HG03558 (cell line): Measurements from ENCODE around the gene LGALSL.

Experiments
- ATAC-seq: cut with Tn5 transposase; IDR thresholded peaks from one replicate; pipeline ENCODE4 v1.9.1; 2021; ENCODE audit warnings: moderate number of reproducible peaks; ENCODE audit not compliant: unreplicated experiment; ENCODE audit errors: extremely low read depth

The LGALSL gene

DNA sequence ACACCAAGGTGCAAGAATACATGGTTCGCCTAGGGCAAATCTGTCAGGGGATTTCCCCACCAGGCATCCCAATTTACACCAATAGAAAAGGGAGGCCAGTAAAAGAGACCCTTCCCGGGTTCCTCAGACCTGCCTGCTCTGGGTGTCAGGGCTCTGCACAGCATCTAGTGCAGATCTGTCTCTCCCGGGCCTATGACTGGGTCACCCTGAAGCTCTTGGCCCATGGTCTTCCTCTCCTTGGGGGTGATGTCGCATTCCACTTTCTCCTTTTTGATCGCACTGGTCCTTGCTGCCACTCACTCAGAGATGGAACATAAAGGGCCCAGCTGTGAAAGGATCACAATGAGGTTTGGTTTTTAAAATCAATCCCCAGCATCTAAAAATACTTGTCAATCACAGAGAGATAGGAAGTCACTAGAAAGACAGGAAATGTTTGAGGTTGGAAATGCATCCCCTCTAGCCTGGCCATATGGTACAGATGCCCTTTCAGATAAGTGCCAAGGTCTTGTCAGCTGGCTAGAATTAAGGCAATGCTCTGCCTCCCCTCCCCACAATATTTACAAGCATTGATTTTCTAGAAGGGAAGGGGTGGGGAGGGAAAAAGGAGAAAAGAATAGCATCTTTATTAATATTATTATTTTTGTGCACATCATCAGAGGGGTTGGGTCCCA, 35.3 kb downstream of the LGALSL start:
- no peak for ATAC-seq

DNA sequence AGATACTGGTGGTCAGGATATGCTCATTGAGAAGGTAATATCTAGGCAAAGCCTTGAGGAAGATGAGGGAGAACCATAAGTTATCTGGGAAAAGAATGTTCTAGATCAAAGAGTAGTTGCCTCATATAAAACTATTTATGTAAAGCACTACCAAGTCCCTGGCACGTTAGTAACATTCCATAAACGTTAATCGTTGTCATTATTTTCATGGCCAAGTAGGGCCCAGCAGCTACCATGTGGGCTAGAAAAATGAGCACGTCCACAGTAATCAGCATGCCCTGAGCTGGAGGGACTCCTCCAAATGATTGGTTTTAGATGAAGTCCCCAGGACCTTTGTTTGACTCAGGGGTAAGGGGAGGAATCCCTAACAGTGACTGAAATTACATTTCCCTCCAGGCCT, 37.5 kb downstream of the LGALSL start:
- no peak for ATAC-seq

GRCh38 chr2:64492272-64492671, 38.3 kb downstream of the LGALSL start:
- ATAC-seq = no peak

DNA sequence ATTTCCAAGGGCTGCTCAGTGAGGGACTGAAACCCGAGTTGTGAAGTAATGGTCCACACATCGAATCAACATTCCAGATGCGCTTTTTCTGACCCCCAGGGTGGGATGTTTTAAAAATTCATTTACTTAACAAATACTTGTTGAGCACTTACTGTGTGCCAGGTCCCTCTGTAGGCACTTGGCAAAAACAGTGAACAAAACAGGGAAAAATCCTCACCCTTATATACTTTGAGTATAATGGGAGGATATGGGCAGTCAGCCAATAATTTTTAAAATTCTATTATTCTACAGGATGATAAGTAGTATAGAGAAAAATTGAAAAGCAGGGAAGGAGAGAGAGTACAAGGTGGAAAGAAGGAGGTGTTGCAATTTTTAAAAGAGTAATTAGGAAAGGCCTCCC, 38.9 kb downstream of the LGALSL start:
- no peak for ATAC-seq

DNA sequence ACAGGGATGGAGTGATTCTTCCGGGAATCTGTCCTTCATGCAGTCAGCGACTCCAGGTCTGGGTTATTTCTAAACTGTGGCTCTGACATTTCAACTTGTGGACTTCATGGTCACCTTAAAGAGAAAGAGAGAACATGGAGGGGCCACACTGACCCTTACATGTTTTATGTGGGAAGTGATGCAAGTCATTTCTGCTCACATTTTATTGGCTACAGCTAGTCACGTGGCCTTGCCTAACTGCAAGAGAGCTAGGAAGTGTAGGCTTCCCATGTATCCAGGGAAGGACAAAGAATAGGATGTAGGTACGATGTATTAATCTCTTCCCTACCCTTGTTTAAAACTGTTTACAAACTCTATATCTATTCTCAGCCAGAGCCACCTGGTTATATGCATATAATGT, 39.8 kb downstream of the LGALSL start:
- ATAC-seq = no peak

GRCh38 chr2:64498438-64498837, 44.5 kb downstream of the LGALSL start:
- no peak for ATAC-seq

- ATAC-seq = no peak
Measured at GRCh38 chr2:64500549-64500948, 46.6 kb downstream of the LGALSL start.

DNA sequence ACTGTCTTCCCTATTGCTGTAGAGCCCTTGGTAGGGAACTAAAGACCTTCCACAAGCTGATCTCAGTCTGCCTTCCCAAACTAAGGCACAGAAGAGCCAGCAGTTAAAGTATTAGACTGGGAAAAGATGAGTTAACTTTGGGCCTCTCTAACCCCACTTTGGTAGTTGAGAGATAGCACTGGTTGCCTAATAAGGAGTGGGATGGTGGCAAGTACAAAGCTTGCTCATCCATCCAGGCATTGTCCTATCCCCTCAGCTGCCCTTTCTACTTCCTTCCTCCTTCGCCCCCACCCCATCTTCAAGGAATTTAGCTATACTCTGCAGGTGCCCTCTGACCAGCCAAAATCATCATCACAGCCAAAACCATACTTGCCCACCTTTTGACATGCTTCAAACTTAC, 48.0 kb downstream of the LGALSL start:
- no peak for ATAC-seq

DNA sequence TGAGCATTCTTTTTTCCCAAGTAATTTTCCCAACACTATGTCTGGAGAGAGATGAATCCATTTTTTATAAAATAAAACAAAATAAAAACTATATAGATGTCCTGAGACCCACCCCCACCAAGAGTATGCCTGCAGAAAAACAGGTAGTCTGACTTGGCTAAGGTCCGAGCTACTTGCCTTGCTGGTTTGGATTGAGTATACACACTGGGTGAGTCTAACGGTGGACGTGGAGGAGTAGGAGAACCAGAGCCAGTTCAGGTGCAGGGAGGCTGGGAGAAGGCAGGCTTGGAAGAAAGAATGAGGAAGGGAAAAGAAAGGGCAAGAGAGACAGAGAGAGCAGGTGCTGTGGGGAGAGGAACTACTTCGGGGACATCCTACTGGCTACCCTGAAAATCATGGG, 48.9 kb downstream of the LGALSL start:
- no peak for ATAC-seq

GRCh38 chr2:64504774-64505720, 51.1 kb downstream of the LGALSL start:
- no peak for ATAC-seq

- ATAC-seq = no peak
Measured at GRCh38 chr2:64506686-64507085, 52.7 kb downstream of the LGALSL start.
